ENCODE measurements around the gene ZNF839. TPM values are rescaled to one million over a fixed set of nuclear protein-coding genes. Genes with fewer than 3 reads are reported as not detected.

ZNF839 gene
- total RNA-seq, 1 experiment from 2014 or later = 14.3 TPM

DNA sequence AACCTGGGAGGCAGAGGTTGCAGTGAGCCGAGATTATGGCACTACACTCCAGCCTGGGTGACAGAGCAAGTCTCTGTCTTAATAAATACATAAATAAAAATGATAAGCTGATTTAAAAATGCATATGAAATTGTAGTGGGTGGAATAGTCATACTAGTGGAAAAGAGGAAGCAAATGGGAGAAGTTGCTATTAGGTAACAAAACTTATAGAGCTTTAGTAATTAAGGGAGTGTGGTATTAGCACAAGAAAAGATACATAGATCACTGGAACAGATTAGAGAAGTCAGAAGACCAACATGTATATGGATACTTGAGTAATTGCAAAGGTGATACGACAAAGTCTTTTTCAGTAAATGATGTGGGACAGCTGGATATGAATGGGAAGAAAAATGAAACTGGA lies 69.7 kb downstream of the ZNF839 start:
- Histone ChIP-seq H3K36me3 (ENCODE audit: insufficient read depth, low read length) (no peaks in the 10 kb centered on the region), H3K9ac (ENCODE audit: low read length) (no peak overlapping the region), H3K79me2 (ENCODE audit: low read length) (no peaks in the 10 kb centered on the region), H3K9me2 (replicated peaks; ENCODE audit: insufficient read depth, low read length) (no peaks in the 10 kb centered on the region), H2AFZ (ENCODE audit: low read length) (no peak overlapping the region), H3K4me1 (ENCODE audit: low read length) (no peaks in the 10 kb centered on the region), H3K9me3 (ENCODE audit: low read length) (no peaks in the 10 kb centered on the region), H3K27me3 (ENCODE audit: low read length) (no peaks in the 10 kb centered on the region), H3K27ac (ENCODE audit: low read length) (no peak overlapping the region), H4K20me1 (ENCODE audit: insufficient read depth, low read depth, low read length) (no peaks in the 10 kb centered on the region; the same call in 1 of the 2 replicates), H3K4me3 (ENCODE audit: low read length) (no peak overlapping the region), H3K4me2 (ENCODE audit: low read depth, low read length, poor library complexity, severe bottlenecking) (no peak overlapping the region)
- no peak for DNase-seq

DNA sequence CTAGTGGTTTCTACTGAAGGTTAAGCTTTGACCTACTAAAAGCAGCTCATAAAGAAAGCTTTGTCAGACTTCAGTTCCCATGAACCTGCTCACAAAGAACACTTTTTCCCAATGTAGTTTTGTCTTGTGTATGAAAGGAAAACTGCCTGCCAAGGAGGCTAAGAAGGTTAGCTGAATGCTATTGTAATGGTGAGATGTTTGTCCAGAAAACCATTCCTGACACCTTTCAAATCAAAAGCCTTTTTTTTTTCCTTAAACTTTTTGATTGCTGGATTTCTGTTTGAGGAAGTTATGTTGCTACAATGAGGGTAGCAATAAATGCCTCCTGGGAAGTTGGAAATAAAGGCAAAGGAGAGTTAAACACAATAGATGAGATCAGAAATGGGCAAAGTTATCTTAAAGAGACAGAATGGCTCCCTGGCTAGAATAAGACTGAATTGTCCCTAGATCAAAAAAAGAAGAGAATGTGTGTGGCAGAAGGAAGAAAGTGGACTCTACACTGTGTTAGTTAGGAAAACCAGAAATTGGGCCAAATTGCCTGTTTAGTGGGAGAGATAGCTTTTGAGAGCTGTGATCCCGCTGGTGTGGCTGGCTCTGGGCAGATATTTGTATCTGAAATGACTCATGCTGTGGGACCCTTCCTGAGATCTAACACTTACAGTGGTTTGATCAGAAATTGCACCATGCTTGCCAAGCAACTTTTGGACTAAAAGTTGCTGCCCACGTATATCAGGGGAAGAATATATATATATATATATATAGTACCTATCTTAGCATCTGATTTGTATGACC lies 70.7 kb downstream of the ZNF839 start:
- Histone ChIP-seq H3K27me3 (ENCODE audit: low read length) (no peaks in the 10 kb centered on the region), H4K20me1 (ENCODE audit: insufficient read depth, low read depth, low read length) (no peaks in the 10 kb centered on the region; the same call in 1 of the 2 replicates), H3K4me2 (ENCODE audit: low read depth, low read length, poor library complexity, severe bottlenecking) (no peak overlapping the region), H3K27ac (ENCODE audit: low read length) (no peak overlapping the region), H3K4me1 (ENCODE audit: low read length) (no peaks in the 10 kb centered on the region), H3K9me2 (replicated peaks; ENCODE audit: insufficient read depth, low read length) (no peaks in the 10 kb centered on the region), H3K4me3 (ENCODE audit: low read length) (no peak overlapping the region), H3K79me2 (ENCODE audit: low read length) (no peaks in the 10 kb centered on the region), H3K9ac (ENCODE audit: low read length) (no peak overlapping the region), H3K36me3 (ENCODE audit: insufficient read depth, low read length) (no peaks in the 10 kb centered on the region), H3K9me3 (ENCODE audit: low read length) (no peaks in the 10 kb centered on the region), H2AFZ (ENCODE audit: low read length) (no peak overlapping the region)
- DNase-seq = no peak

Other genes with a start within 250 kb of the ZNF839 start
- gene HSP90AA1, start 232.7 kb upstream of the ZNF839 start, total RNA-seq (2014; rRNA removed; shearing (Covaris generic); ENCODE audit: low replicate concordance) = 354 and 505 TPM in 2 replicates
- gene WDR20, start 179.8 kb upstream of the ZNF839 start, total RNA-seq (2014; rRNA removed; shearing (Covaris generic); ENCODE audit: low replicate concordance) = 16.9 and 19.7 TPM in 2 replicates
- 4.4 and 12.3 TPM in 2 replicates for gene MOK, start 14.6 kb upstream of the ZNF839 start, total RNA-seq (2014; rRNA removed; shearing (Covaris generic); ENCODE audit: low replicate concordance)
- 37.9 and 44.4 TPM in 2 replicates for gene CINP, start 43.1 kb downstream of the ZNF839 start, total RNA-seq (2014; rRNA removed; shearing (Covaris generic); ENCODE audit: low replicate concordance)
- 10.3 and 11.8 TPM in 2 replicates for gene TECPR2, start 43.2 kb downstream of the ZNF839 start, total RNA-seq (2014; rRNA removed; shearing (Covaris generic); ENCODE audit: low replicate concordance)
- gene ANKRD9, start 190.0 kb downstream of the ZNF839 start, total RNA-seq (2014; rRNA removed; shearing (Covaris generic); ENCODE audit: low replicate concordance) = 0.04 TPM in 2 replicates

All from Karpas-422 (cell line).